Endothelial cell of umbilical vein (primary cell): ENCODE measurements around the gene TFAP2B. TPM values are rescaled to one million over a fixed set of nuclear protein-coding genes. Genes with fewer than 3 reads are reported as not detected.

ENCODE experiments used
- polyA plus RNA-seq, 4 experiments: library from polyadenylated mRNA; depleted of rRNA in 3 of 4; stranded (reverse) in 3 of 4; unstranded in 1 of 4; fragments of >200 nt; gene quantifications; 2 replicates each; pipeline versions ENCODE4 v1.2.1 to v1.2.3, GENCODE V29; 2011 to 2012; ENCODE audit warnings: missing spikeins in 1 of 4
- total RNA-seq: library from RNA; stranded (reverse); gene quantifications from 2 replicates; pipeline ENCODE4 v1.2.3, GENCODE V29; 2021

TFAP2B gene
- total and polyA plus RNA-seq, 2 donors (not counting 3 experiments of a cell fraction or from before 2014, with no cell fraction given), result not detected

Other genes starting within 250 kb of the TFAP2B start
- gene TFAP2D, start 105.3 kb upstream of the TFAP2B start, total RNA-seq, result not detected in 2 replicates
- not detected in 2 replicates for gene TFAP2D, start 105.3 kb upstream of the TFAP2B start, polyA plus RNA-seq